Measurements from ENCODE around the gene MBD3L5. TPM values are rescaled to one million over a fixed set of nuclear protein-coding genes. Genes with fewer than 3 reads are reported as not detected.

Gene MBD3L5
- total RNA-seq, 3 donors from 2014 or later (not counting 1 experiment from before 2014, with no cell fraction given) = not detected

GRCh38 chr19:7006135-7006704 is 24.2 kb upstream of the MBD3L5 start:
- H3K4me1 Mint-ChIP-seq = peaks cover 0 to 8% of the 10 kb centered on the region in 2 donors

DNA sequence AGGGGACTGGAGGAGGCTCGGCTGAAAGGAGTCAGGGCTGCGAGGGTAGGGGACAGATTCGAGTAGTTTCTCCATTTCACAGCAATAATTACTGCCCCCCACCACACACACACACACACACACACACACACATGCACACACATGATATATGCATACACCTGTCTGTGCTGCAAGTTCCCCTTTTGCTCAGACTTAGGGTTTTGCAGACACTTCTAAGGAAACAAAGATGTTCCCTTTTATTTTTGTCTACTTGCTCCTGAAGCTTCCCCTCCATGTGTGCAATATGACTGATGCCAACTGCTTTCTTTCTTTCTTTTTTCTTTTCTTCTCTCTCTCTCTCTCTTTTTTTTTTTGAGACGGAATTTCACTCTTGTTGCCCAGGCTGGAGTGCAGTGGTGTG is 22.5 kb upstream of the MBD3L5 start:
- H3K27me3 Mint-ChIP-seq (ENCODE audit: low read depth in 2 of 2) = peaks cover 0 to 7% of the 10 kb centered on the region in 2 donors
- no peak overlapping the region for H3K4me3 Mint-ChIP-seq
- H3K36me3 ChIP-seq (ENCODE audit: control insufficient read depth, insufficient read depth, low read length) = no peaks in the 10 kb centered on the region
- no peak for ATAC-seq
- H3K4me1 Mint-ChIP-seq = peaks cover 0 to 8% of the 10 kb centered on the region in 2 donors
- no peaks in the 10 kb centered on the region for H3K36me3 Mint-ChIP-seq
- no peaks in the 10 kb centered on the region for H3K9me3 Mint-ChIP-seq
- H3K27ac Mint-ChIP-seq = no peak overlapping the region
- H3K27me3 ChIP-seq (ENCODE audit: control insufficient read depth, insufficient read depth, low read length) = no peaks in the 10 kb centered on the region
- WGBS (ENCODE audit: insufficient coverage) = 57% methylated on average over 4 of the region's 4 CpGs
- no peaks in the 10 kb centered on the region for H3K9me3 ChIP-seq (ENCODE audit: control insufficient read depth, insufficient read depth, low read length)
- no peak for TF ChIP-seq CTCF (IDR thresholded peaks at IDR 0.05)
- no peak overlapping the region for H3K4me3 ChIP-seq (ENCODE audit: low read length)
- H3K27ac ChIP-seq (ENCODE audit: low read length) = no peak overlapping the region
- H3K4me1 ChIP-seq (ENCODE audit: control insufficient read depth, insufficient read depth, low read length) = peaks cover 18% of the 10 kb centered on the region
- intact Hi-C loops (cut with micrococcal nuclease) = no loop called here
- no peak for DNase-seq

More at GRCh38 chr19:7006135-7006704, 24.2 kb upstream of the MBD3L5 start:
- DNase-seq (no peak), ATAC-seq (no peak)
- H3K27ac Mint-ChIP-seq = no peak overlapping the region
- H3K4me1 ChIP-seq (ENCODE audit: control insufficient read depth, insufficient read depth, low read length) = peaks cover 15% of the 10 kb centered on the region
- H3K27me3 ChIP-seq (ENCODE audit: control insufficient read depth, insufficient read depth, low read length) = no peaks in the 10 kb centered on the region
- 90% methylated on average over 11 of the region's 11 CpGs for WGBS (ENCODE audit: insufficient coverage)
- no peaks in the 10 kb centered on the region for H3K9me3 Mint-ChIP-seq
- H3K27me3 Mint-ChIP-seq (ENCODE audit: low read depth in 2 of 2) = peaks cover 0 to 10% of the 10 kb centered on the region in 2 donors
- no peak overlapping the region for H3K27ac ChIP-seq (ENCODE audit: low read length)
- no peaks in the 10 kb centered on the region for H3K36me3 ChIP-seq (ENCODE audit: control insufficient read depth, insufficient read depth, low read length)
- H3K9me3 ChIP-seq (ENCODE audit: control insufficient read depth, insufficient read depth, low read length) = no peaks in the 10 kb centered on the region
- no peak overlapping the region for H3K4me3 Mint-ChIP-seq
- no peak for TF ChIP-seq CTCF (IDR thresholded peaks at IDR 0.05)
- H3K36me3 Mint-ChIP-seq = no peaks in the 10 kb centered on the region
- no peak overlapping the region for H3K4me3 ChIP-seq (ENCODE audit: low read length)
- intact Hi-C loops (cut with micrococcal nuclease) = no loop called here

DNA sequence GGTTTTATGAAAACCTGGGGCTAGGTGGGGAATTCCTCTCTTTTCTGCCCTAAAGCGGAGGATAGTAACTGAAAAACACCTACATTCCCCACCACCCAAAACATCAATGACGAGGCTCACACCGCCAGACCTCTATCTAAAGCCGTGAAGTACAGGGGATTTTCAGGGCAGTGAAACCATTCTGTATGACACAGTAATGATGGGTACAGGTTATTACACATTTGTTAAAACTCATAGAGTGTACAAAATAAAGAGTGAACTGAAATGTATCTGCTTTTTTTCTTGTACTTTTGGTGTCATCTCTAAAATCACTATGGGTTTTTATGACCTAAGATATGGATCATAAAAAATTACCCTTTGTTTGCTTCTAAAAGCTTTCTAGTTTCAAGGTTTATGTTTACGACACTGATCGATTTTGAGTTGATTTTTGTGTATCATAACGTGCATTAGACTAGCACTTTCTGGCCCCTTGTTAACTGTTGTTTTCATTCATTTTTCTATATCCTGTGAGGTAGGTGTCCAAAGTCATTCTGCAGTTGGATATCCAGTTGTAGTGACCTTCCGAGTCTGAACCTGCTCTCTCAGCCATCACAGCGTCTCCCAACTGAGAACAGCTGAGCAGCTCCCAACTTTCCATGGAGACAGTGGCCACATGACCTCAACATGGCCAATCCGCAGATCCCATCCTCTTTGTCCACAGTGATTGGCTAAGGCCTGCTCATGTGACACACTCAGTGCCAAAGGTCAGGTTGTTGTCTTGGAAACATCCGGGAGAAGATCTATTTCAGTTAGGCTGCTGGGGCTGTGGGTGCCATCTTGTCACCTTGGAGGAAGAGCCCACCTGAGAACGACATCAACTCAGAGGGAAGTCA is 19.4 kb upstream of the MBD3L5 start:
- Mint-ChIP-seq H3K4me3 (no peak overlapping the region), H3K4me1 (peaks cover 0 to 8% of the 10 kb centered on the region in 2 donors), H3K27me3 (ENCODE audit: low read depth in 2 of 2) (peaks cover 0 to 7% of the 10 kb centered on the region in 2 donors), H3K9me3 (no peaks in the 10 kb centered on the region), H3K36me3 (no peaks in the 10 kb centered on the region), H3K27ac (no peak overlapping the region)
- peaks cover 27% of the 10 kb centered on the region for H3K4me1 ChIP-seq (ENCODE audit: control insufficient read depth, insufficient read depth, low read length)
- intact Hi-C loops (cut with micrococcal nuclease) = no loop called here
- no peak for DNase-seq
- no peaks in the 10 kb centered on the region for H3K36me3 ChIP-seq (ENCODE audit: control insufficient read depth, insufficient read depth, low read length)
- no peaks in the 10 kb centered on the region for H3K27me3 ChIP-seq (ENCODE audit: control insufficient read depth, insufficient read depth, low read length)
- peak overlapping the region; percentile 42 for H3K27ac ChIP-seq (ENCODE audit: low read length)
- no peak for TF ChIP-seq CTCF (IDR thresholded peaks at IDR 0.05)
- no peaks in the 10 kb centered on the region for H3K9me3 ChIP-seq (ENCODE audit: control insufficient read depth, insufficient read depth, low read length)
- WGBS (ENCODE audit: insufficient coverage) = 90% methylated on average over 8 of the region's 12 CpGs
- no peak overlapping the region for H3K4me3 ChIP-seq (ENCODE audit: low read length)
- ATAC-seq = peak in 1 of 3 donors; percentile 40
